IMR-90 (cell line): Measurements from ENCODE around the gene PAX9. TPM values are rescaled to one million over a fixed set of nuclear protein-coding genes. Genes with fewer than 3 reads are reported as not detected.

Experiments
- ATAC-seq: fragments of 200-7000 bp; cut with Tn5 transposase; 2 replicates; pipeline ENCODE4 v1.9.1; 2020; ENCODE audit warnings: low read depth, mild to moderate bottlenecking, moderate library complexity
- BruUV-seq: library from RNA; stranded (reverse); fragments of 400-500 nt; replicated peaks from 2 replicates; lab custom pipeline; 2021; lab: Mats Ljungman, UMichigan
- CTCF ChIA-PET: fragments of 300-600 bp; formaldehyde crosslinking; extraction: SDS; loops from one replicate; lab custom pipeline; 2021; ENCODE audit warnings: antibody characterized with exemption; lab: Yijun Ruan, JAX
- POLR2A ChIA-PET: fragments of 300-600 bp; sonication (Branson Sonifier 250); formaldehyde crosslinking; loops from one replicate; lab custom pipeline; 2022; ENCODE audit warnings: antibody characterized with exemption; ENCODE audit not compliant: unreplicated experiment; lab: Charles Lee
- DNase-seq: peaks from one replicate; pipeline ENCODE4 v3.0.0; 2013
- H2AFZ ChIP-seq: replicated peaks from 2 replicates; pipeline ENCODE3; 2013; ENCODE audit warnings: low read length, mild to moderate bottlenecking; ENCODE audit not compliant: poor library complexity
- H2AK5ac ChIP-seq: 2 replicates; pipeline ENCODE4 v1.6.1; 2013; ENCODE audit warnings: low read depth, low read length, inconsistent platforms
- H2AK9ac ChIP-seq: replicated peaks from 2 replicates; pipeline ENCODE3; 2013; ENCODE audit warnings: mild to moderate bottlenecking, low read depth, low read length, moderate library complexity; ENCODE audit not compliant: poor library complexity
- H2BK120ac ChIP-seq: 2 replicates; pipeline ENCODE4 v1.6.1; 2013; ENCODE audit warnings: low read depth, low read length, inconsistent platforms
- H2BK15ac ChIP-seq: 3 replicates; pipeline ENCODE4 v1.6.1; 2013; ENCODE audit warnings: low read depth, low read length, inconsistent platforms
- H2BK20ac ChIP-seq: 2 replicates; pipeline ENCODE4 v1.6.1; 2013; ENCODE audit warnings: low read depth, mild to moderate bottlenecking, inconsistent platforms, low read length, moderate library complexity
- H2BK5ac ChIP-seq: 2 replicates; pipeline ENCODE4 v1.6.1; 2013; ENCODE audit warnings: mild to moderate bottlenecking, low read depth, low read length, inconsistent platforms; ENCODE audit not compliant: poor library complexity, severe bottlenecking
- H3K14ac ChIP-seq: replicated peaks from 2 replicates; pipeline ENCODE4 v1.6.1; 2013; ENCODE audit warnings: low read depth, low read length, inconsistent platforms
- H3K18ac ChIP-seq: 2 replicates; pipeline ENCODE4 v1.6.1; 2013; ENCODE audit warnings: low read depth, low read length, control low read depth
- H3K23ac ChIP-seq: 2 replicates; pipeline ENCODE4 v1.6.1; 2013; ENCODE audit warnings: low read depth, low read length, inconsistent platforms
- H3K27ac ChIP-seq: 2 replicates; pipeline ENCODE4 v1.5.1; 2013; ENCODE audit warnings: mild to moderate bottlenecking, control low read depth, low read length; ENCODE audit not compliant: insufficient read depth
- H3K27me3 ChIP-seq: 2 replicates; pipeline ENCODE4 v1.6.1; 2013; ENCODE audit warnings: low read length; ENCODE audit not compliant: control insufficient read depth, insufficient read depth
- H3K36me3 ChIP-seq: 2 replicates; pipeline ENCODE4 v1.6.1; 2013; ENCODE audit warnings: low read length, mixed read lengths; ENCODE audit not compliant: control insufficient read depth, insufficient read depth
- H3K4ac ChIP-seq: 2 replicates; pipeline ENCODE4 v1.6.1; 2013; ENCODE audit warnings: low read depth, low read length, inconsistent platforms
- H3K4me1 ChIP-seq: 2 replicates; pipeline ENCODE4 v1.6.1; 2013; ENCODE audit warnings: low read length, mixed read lengths; ENCODE audit not compliant: control insufficient read depth, insufficient read depth
- H3K4me2 ChIP-seq: 2 replicates; pipeline ENCODE4 v1.6.1; 2013; ENCODE audit warnings: low read depth, mild to moderate bottlenecking, control low read depth, low read length, moderate library complexity
- H3K4me3 ChIP-seq: 2 replicates; pipeline ENCODE4 v1.5.1; 2013; ENCODE audit warnings: low read depth, mild to moderate bottlenecking, control low read depth, low read length, moderate library complexity; ENCODE audit not compliant: insufficient read depth
- H3K56ac ChIP-seq: 2 replicates; pipeline ENCODE4 v1.6.1; 2013; ENCODE audit warnings: low read length, inconsistent platforms; ENCODE audit not compliant: insufficient read depth; ENCODE audit errors: extremely low read depth
- H3K79me1 ChIP-seq, 2 experiments: 2 replicates each; pipeline ENCODE4 v1.6.1; 2013; ENCODE audit warnings: low read length in 2 of 2, inconsistent platforms in 1 of 2, low read depth in 1 of 2
- H3K9ac ChIP-seq: 2 replicates; pipeline ENCODE4 v1.6.1; 2013; ENCODE audit warnings: low read depth, low read length, control low read depth
- H3K9me1 ChIP-seq: 2 replicates; pipeline ENCODE4 v1.6.1; 2013; ENCODE audit warnings: low read length, inconsistent platforms; ENCODE audit not compliant: insufficient read depth
- H3K9me3 ChIP-seq: 2 replicates; pipeline ENCODE4 v1.6.1; 2013; ENCODE audit warnings: low read length; ENCODE audit not compliant: control insufficient read depth, insufficient read depth
- H4K20me1 ChIP-seq: 2 replicates; pipeline ENCODE4 v1.6.1; 2013; ENCODE audit warnings: low read length, inconsistent platforms; ENCODE audit not compliant: insufficient read depth
- H4K5ac ChIP-seq: 2 replicates; pipeline ENCODE4 v1.6.1; 2013; ENCODE audit warnings: mild to moderate bottlenecking, low read depth, low read length, control low read depth
- H4K8ac ChIP-seq, 2 experiments: 2 replicates each; pipeline ENCODE4 v1.6.1; 2013; ENCODE audit warnings: low read depth in 2 of 2, low read length in 2 of 2, control low read depth in 1 of 2, inconsistent platforms in 1 of 2
- H4K91ac ChIP-seq: 2 replicates; pipeline ENCODE4 v1.6.1; 2013; ENCODE audit warnings: low read depth, low read length, inconsistent platforms; ENCODE audit not compliant: insufficient read depth
- BHLHE40 ChIP-seq: fragments of 150-350 bp; IDR thresholded peaks from 2 replicates; pipeline ENCODE4 v1.6.1; 2016; ENCODE audit warnings: mild to moderate bottlenecking, low read depth, low read length
- CEBPB ChIP-seq: IDR thresholded peaks from 2 replicates; pipeline ENCODE4 v1.6.1; 2012; ENCODE audit warnings: low read depth, low read length, improper control_type of control experiment
- CHD1 ChIP-seq: IDR thresholded peaks from 2 replicates; pipeline ENCODE4 v1.6.1; 2012; ENCODE audit warnings: low read depth, low read length, improper control_type of control experiment
- FOS ChIP-seq: fragments of 150-350 bp; IDR thresholded peaks from 2 replicates; pipeline ENCODE4 v1.6.1; 2016; ENCODE audit warnings: low read depth, low read length
- MAFK ChIP-seq: IDR thresholded peaks from 2 replicates; pipeline ENCODE4 v1.6.1; 2012; ENCODE audit warnings: low read depth, low read length, improper control_type of control experiment
- MAZ ChIP-seq: IDR thresholded peaks from 2 replicates; pipeline ENCODE4 v1.6.1; 2012; ENCODE audit warnings: low read depth, mild to moderate bottlenecking, low read length, improper control_type of control experiment, moderate library complexity, borderline replicate concordance
- MXI1 ChIP-seq: IDR thresholded peaks from 2 replicates; pipeline ENCODE4 v1.6.1; 2012; ENCODE audit warnings: low read depth, mild to moderate bottlenecking, low read length, moderate library complexity, borderline replicate concordance
- NFE2L2 ChIP-seq: fragments of 150-350 bp; IDR thresholded peaks from 2 replicates; pipeline ENCODE4 v1.6.1; 2016; ENCODE audit warnings: low read depth, mild to moderate bottlenecking, low read length
- POLR2A ChIP-seq: IDR thresholded peaks from 2 replicates; pipeline ENCODE4 v1.6.1; 2012; ENCODE audit warnings: mild to moderate bottlenecking, low read depth, low read length
- RAD21 ChIP-seq: IDR thresholded peaks from 2 replicates; pipeline ENCODE4 v1.6.1; 2012; ENCODE audit warnings: low read length, improper control_type of control experiment
- RCOR1 ChIP-seq: IDR thresholded peaks from 2 replicates; pipeline ENCODE4 v1.6.1; 2012; ENCODE audit warnings: mild to moderate bottlenecking, low read length, improper control_type of control experiment; ENCODE audit not compliant: insufficient replicate concordance
- RFX5 ChIP-seq: IDR thresholded peaks from 2 replicates; pipeline ENCODE4 v1.8.0; 2012; ENCODE audit warnings: low read depth, mild to moderate bottlenecking, low read length, moderate library complexity
- SMC3 ChIP-seq: fragments of 150-350 bp; IDR thresholded peaks from 2 replicates; pipeline ENCODE4 v1.6.1; 2016; ENCODE audit warnings: low read depth, mild to moderate bottlenecking, antibody characterized with exemption, low read length, moderate library complexity
- WGBS, 2 experiments: methylation state at CpG; one replicate each; pipeline versions ENCODE4 v1.1.5 to v1.1.7; 2013; ENCODE audit warnings: missing lambda C conversion rate in 2 of 2; ENCODE audit not compliant: insufficient read length in 1 of 2; ENCODE audit errors: extremely low coverage in 2 of 2; 5-methylcytosine and 5-hydroxymethylcytosine counted together
- dilution Hi-C: fragments of 300-500 bp; cut with HindIII; formaldehyde crosslinking; loops from one replicate; pipeline ENCODE4 v1.14.3; 2018; ENCODE audit warnings: low sequenced_read_pairs; ENCODE audit not compliant: unreplicated experiment
- in situ Hi-C: fragments of 300-500 bp; cut with MboI; formaldehyde crosslinking; loops from 3 replicates; pipeline ENCODE4 v1.14.3; 2019; ENCODE audit warnings: low sequenced_read_pairs, inconsistent platforms, mixed read lengths
- intact Hi-C: fragments of 100-400 bp; cut with micrococcal nuclease; formaldehyde crosslinking; loops from 2 replicates; pipeline ENCODE4 v1.10.0; 2022
- polyA plus RNA-seq, 3 experiments: library from polyadenylated mRNA; depleted of rRNA; stranded (reverse); fragments of >200 nt; gene quantifications; 2 replicates each; pipeline ENCODE4 v1.2.3, GENCODE V29; 2012; ENCODE audit warnings: low replicate concordance in 1 of 3
- total RNA-seq: library from RNA; depleted of rRNA; stranded (reverse); fragments of >200 nt; gene quantifications from 2 replicates; pipeline ENCODE4 v1.2.3, GENCODE V29; 2012
- TF ChIP-seq, protein P1 (sequence below): fragments of 150-350 bp; IDR thresholded peaks from 2 replicates; pipeline ENCODE4 v1.6.1; 2017; ENCODE audit warnings: mild to moderate bottlenecking, antibody characterized with exemption, low read length, low read depth
- TF ChIP-seq, protein P2 (sequence below): conservative IDR thresholded peaks from 2 replicates; pipeline ENCODE4 v1.5.1; 2012; ENCODE audit warnings: mild to moderate bottlenecking, low read depth, low read length, improper control_type of control experiment
- TF ChIP-seq, protein P3 (sequence below): fragments of 150-350 bp; IDR thresholded peaks from 2 replicates; pipeline ENCODE4 v1.6.1; 2016; ENCODE audit warnings: low read depth, mild to moderate bottlenecking, low read length, moderate library complexity, borderline replicate concordance

The PAX9 gene
- total and polyA plus RNA-seq, 2 of the 4 experiments (the other 2 are of a cell fraction), result not detected

DNA sequence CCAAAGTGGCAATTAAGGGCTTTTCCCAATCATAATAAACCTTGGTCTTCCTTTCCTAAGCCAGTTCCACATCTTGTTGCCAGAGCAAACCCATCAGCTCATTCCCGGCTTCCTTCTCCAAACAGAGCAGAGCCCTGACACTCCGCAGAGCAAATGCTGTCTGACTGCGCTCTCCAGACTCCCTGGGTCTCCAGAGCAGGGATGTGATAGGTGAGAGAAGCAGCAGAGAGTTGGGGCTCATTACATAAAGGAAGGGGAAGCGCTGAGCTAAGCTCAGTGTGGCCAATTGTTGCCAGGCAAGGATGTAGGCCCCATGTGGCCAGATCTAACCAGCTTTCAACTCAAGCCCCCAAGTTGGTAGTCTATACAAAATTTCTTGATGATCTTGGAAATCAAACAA lies 36.2 kb upstream of the PAX9 start:
- Histone ChIP-seq H3K14ac (no peak overlapping the region), H2BK20ac (no peak overlapping the region), H3K4me2 (no peak overlapping the region), H3K36me3 (no peaks in the 10 kb centered on the region), H3K4me1 (no peaks in the 10 kb centered on the region), H3K9me3 (no peaks in the 10 kb centered on the region), H3K9me1 (no peaks in the 10 kb centered on the region), H4K5ac (no peak overlapping the region), H3K23ac (no peak overlapping the region), H3K79me1 (no peaks in the 10 kb centered on the region), H3K56ac (no peak overlapping the region), H3K18ac (no peak overlapping the region), H3K9ac (no peak overlapping the region), H3K4me3 (no peak overlapping the region), H2BK5ac (no peak overlapping the region), H4K20me1 (no peaks in the 10 kb centered on the region), H2AFZ (no peak overlapping the region), H3K27me3 (no peaks in the 10 kb centered on the region), H2AK9ac (no peak overlapping the region), H3K27ac (no peak overlapping the region), H3K4ac (no peak overlapping the region), H4K8ac (no peak overlapping the region), H4K91ac (no peak overlapping the region), H2AK5ac (no peak overlapping the region), H2BK120ac (no peak overlapping the region), H2BK15ac (no peak overlapping the region)
- DNase-seq, result no peak
- dilution Hi-C loops (no loop called here), in situ Hi-C loops (no loop called here), intact Hi-C loops (no loop called here)
- TF ChIP-seq, protein P1, sequence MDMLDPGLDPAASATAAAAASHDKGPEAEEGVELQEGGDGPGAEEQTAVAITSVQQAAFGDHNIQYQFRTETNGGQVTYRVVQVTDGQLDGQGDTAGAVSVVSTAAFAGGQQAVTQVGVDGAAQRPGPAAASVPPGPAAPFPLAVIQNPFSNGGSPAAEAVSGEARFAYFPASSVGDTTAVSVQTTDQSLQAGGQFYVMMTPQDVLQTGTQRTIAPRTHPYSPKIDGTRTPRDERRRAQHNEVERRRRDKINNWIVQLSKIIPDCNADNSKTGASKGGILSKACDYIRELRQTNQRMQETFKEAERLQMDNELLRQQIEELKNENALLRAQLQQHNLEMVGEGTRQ, result no peak
- no peak for TF ChIP-seq CHD1
- TF ChIP-seq MAZ, result no peak
- no peak for TF ChIP-seq SMC3
- TF ChIP-seq FOS, result no peak
- TF ChIP-seq, protein P2, sequence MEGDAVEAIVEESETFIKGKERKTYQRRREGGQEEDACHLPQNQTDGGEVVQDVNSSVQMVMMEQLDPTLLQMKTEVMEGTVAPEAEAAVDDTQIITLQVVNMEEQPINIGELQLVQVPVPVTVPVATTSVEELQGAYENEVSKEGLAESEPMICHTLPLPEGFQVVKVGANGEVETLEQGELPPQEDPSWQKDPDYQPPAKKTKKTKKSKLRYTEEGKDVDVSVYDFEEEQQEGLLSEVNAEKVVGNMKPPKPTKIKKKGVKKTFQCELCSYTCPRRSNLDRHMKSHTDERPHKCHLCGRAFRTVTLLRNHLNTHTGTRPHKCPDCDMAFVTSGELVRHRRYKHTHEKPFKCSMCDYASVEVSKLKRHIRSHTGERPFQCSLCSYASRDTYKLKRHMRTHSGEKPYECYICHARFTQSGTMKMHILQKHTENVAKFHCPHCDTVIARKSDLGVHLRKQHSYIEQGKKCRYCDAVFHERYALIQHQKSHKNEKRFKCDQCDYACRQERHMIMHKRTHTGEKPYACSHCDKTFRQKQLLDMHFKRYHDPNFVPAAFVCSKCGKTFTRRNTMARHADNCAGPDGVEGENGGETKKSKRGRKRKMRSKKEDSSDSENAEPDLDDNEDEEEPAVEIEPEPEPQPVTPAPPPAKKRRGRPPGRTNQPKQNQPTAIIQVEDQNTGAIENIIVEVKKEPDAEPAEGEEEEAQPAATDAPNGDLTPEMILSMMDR, result no peak
- no peak for TF ChIP-seq RAD21
- no peak for TF ChIP-seq RCOR1
- TF ChIP-seq, protein P3, sequence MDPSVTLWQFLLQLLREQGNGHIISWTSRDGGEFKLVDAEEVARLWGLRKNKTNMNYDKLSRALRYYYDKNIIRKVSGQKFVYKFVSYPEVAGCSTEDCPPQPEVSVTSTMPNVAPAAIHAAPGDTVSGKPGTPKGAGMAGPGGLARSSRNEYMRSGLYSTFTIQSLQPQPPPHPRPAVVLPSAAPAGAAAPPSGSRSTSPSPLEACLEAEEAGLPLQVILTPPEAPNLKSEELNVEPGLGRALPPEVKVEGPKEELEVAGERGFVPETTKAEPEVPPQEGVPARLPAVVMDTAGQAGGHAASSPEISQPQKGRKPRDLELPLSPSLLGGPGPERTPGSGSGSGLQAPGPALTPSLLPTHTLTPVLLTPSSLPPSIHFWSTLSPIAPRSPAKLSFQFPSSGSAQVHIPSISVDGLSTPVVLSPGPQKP, result no peak
- no peak for TF ChIP-seq BHLHE40
- TF ChIP-seq CEBPB, result no peak
- TF ChIP-seq MAFK, result no peak
- no peak for TF ChIP-seq NFE2L2
- TF ChIP-seq MXI1, result no peak
- no peak for TF ChIP-seq RFX5
- no peak for TF ChIP-seq POLR2A
- ChIA-PET POLR2A (interaction anchor here (0.6 kb wide), 1 partner anchor 112 kb away, joined by 3 read pairs; no protein-coding TSS in a partner anchor), CTCF (no interaction called here)
- BruUV-seq, result no TSS peak
- WGBS, 2 experiments, result no CpG with 5 or more reads among the region's 4 CpGs
- no peak for ATAC-seq
